ENCODE measurements around the gene EXD3. TPM values are rescaled to one million over a fixed set of nuclear protein-coding genes. Genes with fewer than 3 reads are reported as not detected.
A peak's percentile ranks its signal among the peaks of the same experiment; 100 is the strongest.

The EXD3 gene
- total RNA-seq, 1 donor from 2014 or later = 19.5 TPM

GRCh38 chr9:137465720-137466388, 42.9 kb upstream of the EXD3 start:
- no peak for DNase-seq (ENCODE audit: extremely low spot score, unreplicated experiment)
- Mint-ChIP-seq H3K4me1 (ENCODE audit: unreplicated experiment) (no peaks in the 10 kb centered on the region), H3K36me3 (no peaks in the 10 kb centered on the region), H3K27ac (peak overlapping the region; percentile 48), H3K27me3 (peaks cover 8% of the 10 kb centered on the region), H3K9me3 (no peaks in the 10 kb centered on the region), H3K4me3 (no peak overlapping the region)
- TF ChIP-seq CTCF (conservative IDR thresholded peaks at IDR 0.05) = no peak

GRCh38 chr9:137465000-137465719, 42.2 kb upstream of the EXD3 start:
- no peak for TF ChIP-seq CTCF (conservative IDR thresholded peaks at IDR 0.05)
- Mint-ChIP-seq H3K4me1 (ENCODE audit: unreplicated experiment) (no peaks in the 10 kb centered on the region), H3K4me3 (no peak overlapping the region)

GRCh38 chr9:137464291-137464999, 41.5 kb upstream of the EXD3 start:
- no peak for TF ChIP-seq CTCF (conservative IDR thresholded peaks at IDR 0.05)
- H3K4me3 Mint-ChIP-seq = no peak overlapping the region
- peaks cover 8% of the 10 kb centered on the region for H3K27me3 Mint-ChIP-seq
- no peak for DNase-seq (ENCODE audit: extremely low spot score, unreplicated experiment)
- no peaks in the 10 kb centered on the region for H3K4me1 Mint-ChIP-seq (ENCODE audit: unreplicated experiment)
- H3K9me3 Mint-ChIP-seq = no peaks in the 10 kb centered on the region
- no peaks in the 10 kb centered on the region for H3K36me3 Mint-ChIP-seq
- H3K27ac Mint-ChIP-seq = no peak overlapping the region

More at GRCh38 chr9:137465000-137465719, 42.2 kb upstream of the EXD3 start:
- no peak for DNase-seq (ENCODE audit: extremely low spot score, unreplicated experiment)
- peaks cover 8% of the 10 kb centered on the region for H3K27me3 Mint-ChIP-seq
- H3K9me3 Mint-ChIP-seq = no peaks in the 10 kb centered on the region
- H3K27ac Mint-ChIP-seq = no peak overlapping the region
- H3K36me3 Mint-ChIP-seq = no peaks in the 10 kb centered on the region

- no peak for TF ChIP-seq CTCF (conservative IDR thresholded peaks at IDR 0.05)
- H3K9me3 Mint-ChIP-seq = no peaks in the 10 kb centered on the region
- no peak overlapping the region for H3K27ac Mint-ChIP-seq
These were observed 40.9 kb upstream of the EXD3 start for GRCh38 chr9:137463931-137464290.

GRCh38 chr9:137462986-137463930, 40.3 kb upstream of the EXD3 start:
- peaks cover 4% of the 10 kb centered on the region for H3K27me3 Mint-ChIP-seq
- no peaks in the 10 kb centered on the region for H3K4me1 Mint-ChIP-seq (ENCODE audit: unreplicated experiment)
- H3K36me3 Mint-ChIP-seq = no peaks in the 10 kb centered on the region
- H3K4me3 Mint-ChIP-seq = no peak overlapping the region
- no peaks in the 10 kb centered on the region for H3K9me3 Mint-ChIP-seq
- no peak for TF ChIP-seq CTCF (conservative IDR thresholded peaks at IDR 0.05)
- no peak for DNase-seq (ENCODE audit: extremely low spot score, unreplicated experiment)
- no peak overlapping the region for H3K27ac Mint-ChIP-seq

More at GRCh38 chr9:137463931-137464290, 40.9 kb upstream of the EXD3 start:
- DNase-seq (ENCODE audit: extremely low spot score, unreplicated experiment) = no peak
- no peak overlapping the region for H3K4me3 Mint-ChIP-seq
- H3K27me3 Mint-ChIP-seq = peaks cover 5% of the 10 kb centered on the region
- H3K4me1 Mint-ChIP-seq (ENCODE audit: unreplicated experiment) = no peaks in the 10 kb centered on the region
- H3K36me3 Mint-ChIP-seq = no peaks in the 10 kb centered on the region
